HG03139 (cell line): ENCODE data around the gene TMC3.

ENCODE experiments used
- ATAC-seq: cut with Tn5 transposase; IDR thresholded peaks from one replicate; pipeline ENCODE4 v1.9.1; 2021; ENCODE audit not compliant: unreplicated experiment

TMC3 gene

DNA sequence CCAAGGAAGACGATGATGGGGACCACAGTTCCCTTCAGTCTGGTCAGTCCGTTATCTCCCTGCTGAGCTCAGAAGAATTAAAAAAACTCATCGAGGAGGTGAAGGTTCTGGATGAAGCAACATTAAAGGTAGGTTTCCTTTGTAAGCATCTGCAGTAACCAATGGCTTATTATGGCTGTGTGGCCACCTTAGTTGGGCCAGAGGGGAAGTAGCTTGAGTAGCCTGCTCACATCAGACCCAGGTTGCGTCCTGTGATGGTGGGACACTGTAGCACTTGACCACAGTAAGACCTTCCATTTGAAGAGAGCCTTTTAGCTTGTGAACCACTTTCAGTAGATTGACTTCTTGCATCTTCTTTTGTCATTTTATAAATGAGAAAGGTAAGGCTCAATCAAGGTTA lies 72.6 kb downstream of the TMC3 start:
- ATAC-seq = no peak

DNA sequence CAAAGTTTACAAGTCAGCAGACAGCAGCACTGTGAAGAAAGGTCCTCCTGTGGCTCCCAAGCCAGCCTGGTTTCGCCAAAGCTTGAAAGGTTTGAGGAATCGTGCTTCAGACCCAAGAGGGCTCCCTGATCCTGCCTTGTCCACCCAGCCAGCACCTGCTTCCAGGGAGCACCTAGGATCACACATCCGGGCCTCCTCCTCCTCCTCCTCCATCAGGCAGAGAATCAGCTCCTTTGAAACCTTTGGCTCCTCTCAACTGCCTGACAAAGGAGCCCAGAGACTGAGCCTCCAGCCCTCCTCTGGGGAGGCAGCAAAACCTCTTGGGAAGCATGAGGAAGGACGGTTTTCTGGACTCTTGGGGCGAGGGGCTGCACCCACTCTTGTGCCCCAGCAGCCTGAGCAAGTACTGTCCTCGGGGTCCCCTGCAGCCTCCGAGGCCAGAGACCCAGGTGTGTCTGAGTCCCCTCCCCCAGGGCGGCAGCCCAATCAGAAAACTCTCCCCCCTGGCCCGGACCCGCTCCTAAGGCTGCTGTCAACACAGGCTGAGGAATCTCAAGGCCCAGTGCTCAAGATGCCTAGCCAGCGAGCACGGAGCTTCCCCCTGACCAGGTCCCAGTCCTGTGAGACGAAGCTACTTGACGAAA lies 74.3 kb downstream of the TMC3 start:
- ATAC-seq = no peak

DNA sequence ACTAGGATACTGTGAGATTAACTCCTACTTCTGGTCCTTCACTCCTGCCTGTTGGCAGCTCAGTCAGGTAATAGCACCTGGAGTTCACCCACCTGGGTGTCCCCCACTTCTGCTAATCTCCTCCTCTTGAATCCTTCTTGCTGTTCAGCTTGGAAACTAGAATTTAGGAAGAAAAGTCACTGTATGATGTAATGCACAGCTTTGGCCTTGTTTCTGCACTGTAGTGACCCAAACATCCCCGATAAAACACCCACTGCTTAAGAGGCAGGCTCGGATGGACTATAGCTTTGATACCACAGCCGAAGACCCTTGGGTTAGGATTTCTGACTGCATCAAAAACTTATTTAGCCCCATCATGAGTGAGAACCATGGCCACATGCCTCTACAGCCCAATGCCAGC lies 74.9 kb downstream of the TMC3 start:
- no peak for ATAC-seq

DNA sequence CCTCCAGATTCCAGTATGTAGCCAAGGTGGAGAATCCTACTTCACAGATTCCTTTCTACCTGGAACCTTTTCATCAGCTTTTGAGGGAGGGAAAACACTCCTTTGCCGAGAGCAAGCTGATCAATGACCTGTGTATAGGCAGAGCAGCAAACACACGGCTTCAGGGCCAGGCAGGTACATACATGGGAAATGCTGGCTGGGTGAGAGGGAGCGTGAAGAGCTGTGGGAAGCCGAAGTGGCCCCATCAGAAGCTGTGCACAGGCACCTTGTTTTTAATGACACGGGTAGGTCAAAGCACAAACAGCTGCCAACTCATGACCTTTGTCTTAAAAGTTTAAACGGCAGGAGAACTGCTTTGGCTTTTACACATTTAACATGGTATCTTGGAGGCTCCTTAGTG lies 75.4 kb downstream of the TMC3 start:
- no peak for ATAC-seq

DNA sequence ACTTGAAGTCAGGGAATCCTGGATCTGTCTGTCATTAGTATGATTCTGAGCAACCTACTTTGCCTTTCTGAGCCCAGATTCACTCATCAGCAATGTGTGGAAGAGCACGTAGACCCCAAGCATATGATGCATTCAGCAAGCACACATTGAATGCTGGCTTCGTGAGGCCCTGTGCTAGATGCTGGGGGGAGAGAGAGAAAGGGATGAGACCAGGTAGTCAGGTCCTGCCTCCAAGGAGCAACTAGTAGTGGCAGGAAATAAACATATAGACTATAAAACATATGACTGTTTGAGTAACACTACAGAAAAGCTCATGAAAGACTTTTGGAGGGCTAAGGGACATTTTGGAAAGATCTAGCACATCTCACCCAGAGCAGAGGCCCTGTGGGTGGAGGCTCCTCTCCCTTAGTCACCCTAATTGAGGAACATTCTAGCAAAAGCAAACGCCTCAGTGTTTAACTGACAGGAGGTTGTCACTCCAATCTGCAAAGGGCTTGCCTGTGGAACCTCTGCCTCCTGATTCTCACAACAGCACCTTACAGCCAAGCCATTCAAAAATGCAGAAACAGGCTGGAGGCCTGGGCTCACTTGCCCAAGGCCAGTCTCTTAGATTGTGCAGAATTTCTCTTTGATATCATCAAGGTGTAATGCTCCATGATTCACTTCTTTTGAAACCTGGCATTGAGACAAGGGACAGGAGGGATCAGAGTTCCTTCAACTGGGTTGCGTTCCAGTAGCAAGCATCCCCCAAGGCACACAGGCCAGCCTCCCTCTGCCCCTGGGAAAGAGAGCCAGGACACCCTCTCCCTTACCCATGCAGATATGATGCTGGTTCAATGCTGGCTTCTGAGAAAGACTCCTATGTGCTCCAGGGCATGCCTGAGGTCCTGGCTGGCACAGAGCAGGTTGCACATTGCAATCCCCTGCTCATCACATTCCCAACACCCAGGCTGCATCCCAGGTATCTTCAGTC lies 76.1 kb downstream of the TMC3 start:
- no peak for ATAC-seq

DNA sequence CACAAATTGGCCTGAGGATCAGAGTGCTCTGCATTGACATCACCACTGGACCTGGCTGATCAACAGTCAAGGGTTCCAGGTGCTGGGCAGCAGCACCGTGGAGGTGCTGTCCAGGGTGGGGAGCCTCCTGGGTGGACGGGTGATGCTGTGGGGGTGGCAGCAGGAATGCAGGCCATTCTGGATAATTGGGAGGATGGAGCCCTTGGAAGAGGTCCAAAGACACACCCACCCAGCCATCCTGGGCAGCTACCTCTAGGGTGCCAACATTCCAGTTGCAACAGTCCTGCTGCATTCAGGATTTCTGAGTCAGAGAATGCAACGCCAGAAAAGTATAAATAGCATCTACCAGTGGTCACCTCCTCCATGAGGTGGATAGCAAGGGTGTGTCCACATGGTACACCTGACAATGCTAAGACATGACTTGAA lies 76.9 kb downstream of the TMC3 start:
- no peak for ATAC-seq

DNA sequence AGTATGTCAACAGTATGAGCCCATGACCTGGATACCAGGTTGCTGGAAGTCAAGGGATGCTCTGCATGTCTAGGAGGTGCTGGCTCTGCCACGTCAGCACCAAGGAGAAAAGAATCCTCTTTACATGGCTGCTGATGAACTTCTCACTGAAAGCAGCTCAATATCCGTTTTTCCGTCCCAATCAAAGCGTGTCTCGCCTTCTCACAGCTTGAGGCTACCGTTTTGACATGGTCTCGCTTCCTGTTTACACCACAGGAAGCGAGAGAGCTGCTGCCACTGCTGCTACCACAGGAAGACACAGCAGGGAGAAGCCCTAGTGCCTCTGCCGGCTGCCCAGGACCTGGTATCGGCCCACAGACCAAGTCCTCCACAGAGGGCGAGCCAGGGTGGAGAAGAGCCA lies 77.3 kb downstream of the TMC3 start:
- peak; percentile 43 for ATAC-seq

DNA sequence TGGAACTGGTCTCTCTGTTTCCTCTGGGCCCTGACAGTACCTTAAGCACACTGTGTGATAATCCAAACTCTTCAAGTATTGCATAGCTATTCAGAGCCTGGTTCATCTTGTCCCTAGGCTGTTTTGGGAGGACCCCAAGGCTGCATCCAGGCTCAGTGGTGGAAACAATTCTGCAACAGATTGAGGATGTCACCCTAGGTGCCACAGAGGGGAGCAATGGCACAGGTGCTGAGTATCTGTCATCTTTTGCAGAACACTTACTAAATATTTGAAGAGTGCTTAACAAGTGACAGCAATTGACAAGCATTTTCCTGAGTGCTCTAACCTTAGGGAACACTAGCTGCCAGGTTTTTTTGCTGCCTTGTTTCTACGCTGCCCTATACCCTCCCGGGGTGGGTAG lies 77.8 kb downstream of the TMC3 start:
- ATAC-seq = no peak

DNA sequence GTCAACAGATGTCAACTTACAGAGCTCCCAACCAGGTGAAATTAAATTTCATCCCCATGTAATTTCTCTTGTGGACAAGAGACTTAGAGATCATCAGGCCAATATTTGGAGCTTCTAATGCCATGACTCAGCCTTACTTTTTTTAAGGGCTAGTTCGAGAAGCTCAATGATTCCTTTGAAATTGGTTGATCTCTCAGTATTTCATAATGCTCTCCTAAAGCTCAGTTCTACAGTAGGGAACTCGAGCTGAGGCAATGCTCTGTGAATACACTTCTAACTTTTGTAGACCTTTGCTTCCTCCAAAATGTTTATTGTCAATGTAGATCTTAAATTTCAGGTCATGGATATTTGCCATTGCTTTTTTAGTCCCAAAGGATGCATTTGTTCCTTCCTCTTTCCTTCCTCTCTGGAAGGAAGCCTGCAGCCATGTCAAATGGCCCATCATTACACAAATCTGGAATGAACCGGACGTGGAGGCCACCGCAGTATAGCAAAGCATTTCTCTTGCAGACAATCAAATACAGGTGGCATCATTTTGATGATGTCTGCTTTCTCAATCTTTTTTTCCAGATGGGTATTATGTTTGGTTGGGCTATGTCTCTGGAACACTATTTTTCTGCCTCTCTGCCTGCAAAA lies 78.4 kb downstream of the TMC3 start:
- ATAC-seq = no peak

DNA sequence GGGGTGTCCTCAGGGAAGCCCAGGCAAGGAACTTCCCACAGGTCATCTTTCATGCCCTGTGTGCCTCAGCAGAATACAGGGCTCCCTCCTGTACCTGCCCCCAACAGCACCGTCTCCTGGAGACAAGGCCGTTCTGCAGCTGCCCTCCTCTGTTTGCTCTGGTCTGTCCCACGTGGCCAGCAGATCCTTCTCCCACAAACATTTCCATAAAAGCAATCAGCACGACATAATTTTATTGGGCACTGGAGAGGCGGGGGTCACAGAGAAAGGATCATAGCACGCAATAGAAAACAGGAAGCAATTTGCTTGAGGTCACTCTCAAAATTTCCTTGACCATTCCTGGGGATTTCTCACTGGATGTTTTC lies 79.5 kb downstream of the TMC3 start:
- ATAC-seq = no peak

DNA sequence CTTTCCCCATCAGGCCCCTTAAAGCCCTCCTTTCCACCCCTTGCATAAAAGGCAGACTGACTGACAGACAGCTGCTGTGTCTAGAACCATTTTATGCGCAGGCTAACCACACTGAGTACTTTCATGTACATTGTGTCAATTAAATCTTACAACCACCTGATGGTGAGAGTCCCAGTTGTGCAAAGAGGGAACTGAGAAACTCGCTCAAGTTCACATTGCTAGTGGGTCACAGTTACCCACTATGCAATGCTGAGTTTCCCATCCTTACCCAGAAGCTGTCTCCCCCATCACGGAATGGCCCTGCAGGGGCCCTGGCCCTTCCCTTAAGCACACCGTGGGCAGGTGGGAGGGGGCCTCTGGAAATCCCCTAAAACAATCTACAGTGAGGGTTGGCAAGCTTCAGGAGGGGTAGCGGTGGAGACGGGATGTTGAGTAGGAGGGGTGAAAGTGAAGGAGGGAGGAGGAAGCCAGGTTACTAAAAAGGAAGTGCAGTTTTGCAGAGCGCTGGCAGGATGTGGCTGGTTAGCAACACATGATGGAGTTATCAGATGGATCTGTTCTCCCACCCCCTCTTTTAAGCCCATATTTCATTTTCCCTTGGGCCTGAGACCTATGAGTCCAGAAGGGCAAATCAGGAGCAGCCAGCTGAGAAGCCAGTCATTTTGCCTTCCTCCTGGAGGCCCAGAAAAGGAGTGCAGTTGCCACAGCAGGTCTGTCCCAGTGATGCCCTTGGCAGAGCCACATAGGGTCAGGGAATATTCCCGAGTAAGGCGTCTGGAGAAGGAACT lies 80.1 kb downstream of the TMC3 start:
- peak; percentile 57 for ATAC-seq

DNA sequence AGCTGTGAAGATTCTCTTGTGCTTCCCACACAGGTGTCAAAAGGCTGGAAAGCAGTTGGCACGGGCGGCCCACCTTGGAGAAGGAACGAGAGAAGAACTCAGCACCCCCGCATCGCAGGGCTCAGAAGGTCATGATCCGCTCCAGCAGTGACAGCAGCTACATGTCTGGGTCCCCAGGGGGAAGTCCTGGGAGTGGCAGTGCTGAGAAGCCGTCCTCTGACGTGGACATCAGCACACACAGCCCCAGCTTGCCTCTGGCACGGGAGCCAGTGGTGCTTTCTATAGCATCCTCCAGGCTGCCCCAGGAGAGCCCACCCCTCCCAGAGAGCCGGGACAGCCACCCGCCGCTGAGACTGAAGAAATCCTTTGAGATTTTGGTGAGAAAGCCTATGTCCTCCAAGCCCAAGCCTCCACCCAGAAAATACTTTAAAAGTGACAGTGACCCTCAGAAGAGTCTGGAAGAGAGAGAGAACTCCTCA lies 81.5 kb downstream of the TMC3 start:
- peak; percentile 30 for ATAC-seq

DNA sequence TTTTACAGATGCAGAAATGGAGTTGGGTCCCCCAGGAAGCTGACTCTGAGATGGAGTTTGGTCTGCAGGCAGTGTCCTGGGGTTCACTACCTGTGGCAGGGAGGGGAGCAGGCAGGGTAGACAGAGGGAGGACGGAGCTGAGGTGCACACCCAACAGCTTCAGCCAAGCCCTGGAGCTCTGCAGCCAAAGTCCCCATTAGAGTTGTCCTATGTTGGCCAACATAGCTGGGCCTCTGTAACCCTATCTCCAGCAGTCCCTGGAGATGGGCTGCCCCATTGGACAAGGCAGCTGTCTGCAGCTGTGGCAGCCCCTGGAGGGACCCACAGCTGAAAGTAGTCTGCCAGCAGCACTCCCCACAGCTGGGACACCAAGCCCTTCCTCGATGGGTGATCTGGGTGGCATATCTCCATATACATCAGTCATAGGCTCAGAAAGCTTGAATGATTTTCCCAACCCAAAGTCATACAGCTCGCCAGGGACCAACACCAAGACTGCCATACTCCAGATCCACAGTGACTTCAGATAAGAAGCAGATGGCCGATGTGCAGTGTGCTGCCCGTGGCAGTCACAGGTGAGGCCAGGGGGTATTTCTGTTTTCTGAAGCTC lies 82.0 kb downstream of the TMC3 start:
- no peak for ATAC-seq

DNA sequence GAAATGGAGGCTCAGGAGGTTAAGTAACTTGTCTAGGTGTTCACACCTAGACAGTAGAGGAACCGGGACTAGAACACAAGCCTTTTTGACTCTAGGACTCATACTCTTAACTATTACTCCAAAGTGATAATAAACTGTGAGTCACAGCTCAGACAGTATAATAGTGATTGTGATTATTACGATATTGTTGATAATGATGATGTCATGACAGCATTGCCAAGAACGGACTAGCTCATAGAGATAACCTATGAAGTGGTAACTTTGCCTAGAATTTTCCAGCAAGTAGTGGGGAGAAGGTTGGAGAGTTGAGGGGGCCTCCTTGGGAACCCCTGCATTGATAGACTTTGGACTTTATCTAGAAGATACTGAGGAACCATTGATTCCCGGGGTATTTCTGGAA lies 84.1 kb downstream of the TMC3 start:
- no peak for ATAC-seq

DNA sequence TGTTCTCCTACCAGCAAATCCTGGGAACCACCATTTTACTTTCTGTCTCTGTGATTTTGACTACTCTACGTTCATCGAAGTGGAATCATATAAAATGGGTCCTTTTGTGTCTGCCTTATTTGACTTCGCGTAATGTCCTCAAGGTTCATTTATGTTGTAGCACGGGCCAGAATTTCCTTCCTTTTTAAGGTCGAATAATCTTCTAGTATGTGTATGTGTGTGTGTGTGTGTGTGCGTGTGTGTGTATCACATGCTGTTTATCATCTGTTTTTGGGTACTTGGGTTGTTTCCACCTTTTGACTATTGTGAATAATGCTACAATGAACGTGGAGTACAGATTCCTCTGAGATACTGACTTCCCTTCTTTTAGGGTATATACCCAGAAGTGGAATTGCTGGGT lies 85.4 kb downstream of the TMC3 start:
- no peak for ATAC-seq

DNA sequence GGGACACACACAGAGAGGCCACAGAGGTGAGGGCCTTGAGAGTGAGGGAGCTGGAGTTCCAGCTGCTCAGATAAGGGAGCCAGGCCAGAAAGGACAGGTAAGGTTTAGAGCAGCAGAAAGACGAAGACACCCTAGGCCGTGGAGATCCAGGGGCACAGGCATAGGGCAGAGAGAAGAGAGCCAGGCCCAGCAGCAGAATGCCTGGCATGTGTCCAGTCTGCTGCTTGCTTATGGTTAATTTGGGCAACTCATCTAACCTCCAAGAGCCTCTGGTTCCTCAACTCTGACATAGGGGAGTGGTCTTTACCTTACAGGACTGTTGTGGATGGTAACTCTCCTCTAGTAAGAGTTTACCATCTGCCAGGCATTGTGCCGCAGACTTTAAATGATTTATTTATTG lies 86.0 kb downstream of the TMC3 start:
- no peak for ATAC-seq

DNA sequence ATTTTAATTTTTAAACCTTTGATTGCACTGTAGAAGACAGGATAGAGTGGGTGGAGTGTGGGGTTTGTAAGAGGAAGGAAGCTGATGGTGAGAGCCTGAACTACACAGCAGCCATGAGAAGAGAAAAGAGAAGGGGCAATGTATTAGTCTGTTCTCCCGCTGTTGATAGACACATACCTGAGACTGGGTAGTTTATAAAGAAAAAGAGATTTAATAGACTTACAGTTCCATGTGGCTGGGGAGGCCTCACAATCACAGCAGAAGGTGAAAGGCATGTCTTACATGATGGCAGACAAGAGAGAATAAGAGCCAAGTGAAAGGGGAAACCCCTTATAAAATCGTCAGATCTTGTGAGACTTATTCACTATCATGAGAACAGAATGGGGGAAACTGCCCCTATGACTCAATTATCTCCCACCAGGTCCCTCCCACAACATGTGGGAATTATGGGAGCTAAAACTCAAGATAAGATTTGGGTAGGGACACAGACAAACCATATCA lies 87.3 kb downstream of the TMC3 start:
- ATAC-seq = peak; percentile 52

DNA sequence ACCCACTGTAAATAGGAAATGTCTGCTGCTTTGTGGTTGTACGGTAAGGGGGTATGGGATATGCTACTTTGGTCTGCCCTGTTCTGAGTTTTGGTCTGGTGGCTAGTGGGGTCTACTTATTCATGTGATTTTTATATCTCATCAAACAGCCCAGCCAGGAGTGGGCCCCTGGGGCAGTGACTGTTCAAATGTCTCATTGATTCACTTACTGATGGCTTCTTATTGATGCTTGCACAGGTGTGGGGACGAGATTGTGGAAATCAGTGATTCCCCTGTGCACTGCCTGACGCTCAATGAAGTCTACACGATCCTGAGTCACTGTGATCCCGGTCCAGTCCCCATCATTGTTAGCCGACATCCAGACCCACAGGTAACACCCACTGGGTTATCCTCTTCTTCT lies 88.6 kb downstream of the TMC3 start:
- ATAC-seq = no peak

DNA sequence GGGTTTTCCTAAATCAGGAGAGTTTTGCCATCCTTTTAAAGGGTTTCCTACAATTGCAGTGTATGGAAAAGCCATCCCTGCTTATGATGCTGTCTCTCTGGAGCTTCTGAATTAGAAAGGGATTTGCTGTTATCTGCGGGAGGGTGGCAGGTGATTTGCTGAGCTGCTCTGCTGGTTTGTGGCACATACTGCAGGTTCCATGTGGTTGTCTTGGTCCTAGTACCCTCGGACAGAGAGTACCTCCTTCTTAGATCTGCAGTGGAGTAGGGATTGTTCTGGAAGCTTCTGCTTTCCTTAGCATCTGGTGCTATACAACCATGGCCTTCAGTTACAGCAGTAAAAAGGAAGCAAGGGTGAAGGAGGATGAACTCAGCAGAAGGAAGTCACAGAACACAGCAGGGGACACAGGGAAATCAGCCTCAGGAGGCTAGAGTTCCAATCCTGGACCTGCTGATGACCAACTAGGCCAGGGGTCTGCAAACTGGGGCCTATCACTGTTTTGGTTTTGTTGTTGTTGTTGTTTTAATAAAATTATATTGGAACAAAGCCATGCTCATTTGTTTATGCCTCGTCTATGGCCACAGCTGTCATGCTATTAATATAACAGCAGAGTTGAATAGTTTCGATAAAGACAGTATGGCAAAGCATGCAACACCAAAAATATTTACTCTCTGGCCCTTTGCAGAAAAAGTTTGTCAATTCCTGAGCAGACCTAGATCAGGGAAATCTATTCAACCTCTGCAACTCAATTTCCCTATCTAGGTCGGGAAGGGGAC lies 89.6 kb downstream of the TMC3 start:
- ATAC-seq = peak; percentile 41

DNA sequence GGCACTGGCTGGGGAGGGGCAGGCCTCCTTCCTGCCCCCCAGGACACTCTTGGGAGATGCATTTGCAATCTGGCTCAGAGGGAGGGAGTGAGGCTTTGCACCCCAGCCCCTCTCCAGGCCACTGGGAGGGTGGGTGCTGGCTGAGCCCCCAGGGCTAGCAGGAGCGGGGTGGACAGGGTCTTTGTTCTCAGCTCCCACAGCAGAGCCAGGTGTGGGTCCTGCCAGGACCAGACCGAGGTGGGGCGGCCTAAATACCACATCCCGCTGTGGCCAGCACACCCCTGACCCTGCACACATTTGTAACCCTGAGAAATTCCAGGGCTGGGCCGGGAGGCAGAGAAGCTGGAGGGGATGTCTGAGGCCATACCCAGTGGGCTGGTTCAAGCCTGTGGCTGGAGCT lies 91.1 kb downstream of the TMC3 start:
- ATAC-seq = no peak
